HUES64 (cell line): ENCODE measurements around the gene ABHD4.
"Not testable (repeated sequence)": the region's sequence is repeated elsewhere in the genome, so short reads cannot be mapped to it uniquely, and the experiment has no call there.

Experiments
- H3K27ac ChIP-seq: 2 replicates; pipeline ENCODE4 v1.7.0; 2013; ENCODE audit warnings: low read depth, low read length, inconsistent platforms
- H3K27me3 ChIP-seq: 2 replicates; pipeline ENCODE4 v1.6.1; 2013; ENCODE audit warnings: mild to moderate bottlenecking, low read length; ENCODE audit not compliant: insufficient read depth
- H3K36me3 ChIP-seq: 2 replicates; pipeline ENCODE4 v1.6.1; 2013; ENCODE audit warnings: mild to moderate bottlenecking, low read length; ENCODE audit not compliant: insufficient read depth
- H3K4me1 ChIP-seq: 2 replicates; pipeline ENCODE4 v1.6.1; 2013; ENCODE audit warnings: mild to moderate bottlenecking, low read length, moderate library complexity; ENCODE audit not compliant: insufficient read depth
- H3K4me3 ChIP-seq: 2 replicates; pipeline ENCODE4 v1.5.1; 2013; ENCODE audit warnings: mild to moderate bottlenecking, low read length, moderate library complexity
- H3K9ac ChIP-seq: 2 replicates; pipeline ENCODE4 v1.6.1; 2013; ENCODE audit warnings: mild to moderate bottlenecking, low read depth, low read length
- H3K9me3 ChIP-seq: 2 replicates; pipeline ENCODE4 v1.6.1; 2013; ENCODE audit warnings: low read depth, low read length; ENCODE audit not compliant: insufficient read depth
- WGBS: fragments of 150-250, 120-280 bp; methylation state at CpG from one replicate; pipeline ENCODE4 v1.1.7; 2013; ENCODE audit warnings: missing lambda C conversion rate; 5-methylcytosine and 5-hydroxymethylcytosine counted together

Gene ABHD4

GRCh38 chr14:22564463-22564862 is 33.6 kb upstream of the ABHD4 start:
- H3K27me3 ChIP-seq: no peaks in the 10 kb centered on the region
- H3K27ac ChIP-seq: no peak overlapping the region
- H3K9me3 ChIP-seq: no peaks in the 10 kb centered on the region
- H3K36me3 ChIP-seq: peaks cover 53% of the 10 kb centered on the region
- peaks cover 6% of the 10 kb centered on the region; the same call in 1 of the 2 replicates for H3K4me1 ChIP-seq
- WGBS: 95% methylated on average over 1 of the region's 1 CpG
- H3K9ac ChIP-seq: no peak overlapping the region
- H3K4me3 ChIP-seq: no peak overlapping the region

- no peaks in the 10 kb centered on the region for H3K27me3 ChIP-seq
- H3K4me3 ChIP-seq: no peak overlapping the region
- no peak overlapping the region for H3K27ac ChIP-seq
- 97% methylated on average over 3 of the region's 3 CpGs for WGBS
- H3K9ac ChIP-seq: no peak overlapping the region
- peaks cover 55% of the 10 kb centered on the region for H3K36me3 ChIP-seq
- peaks cover 10% of the 10 kb centered on the region for H3K4me1 ChIP-seq
- H3K9me3 ChIP-seq: no peaks in the 10 kb centered on the region
Measured at GRCh38 chr14:22565391-22565945, 32.6 kb upstream of the ABHD4 start.

DNA sequence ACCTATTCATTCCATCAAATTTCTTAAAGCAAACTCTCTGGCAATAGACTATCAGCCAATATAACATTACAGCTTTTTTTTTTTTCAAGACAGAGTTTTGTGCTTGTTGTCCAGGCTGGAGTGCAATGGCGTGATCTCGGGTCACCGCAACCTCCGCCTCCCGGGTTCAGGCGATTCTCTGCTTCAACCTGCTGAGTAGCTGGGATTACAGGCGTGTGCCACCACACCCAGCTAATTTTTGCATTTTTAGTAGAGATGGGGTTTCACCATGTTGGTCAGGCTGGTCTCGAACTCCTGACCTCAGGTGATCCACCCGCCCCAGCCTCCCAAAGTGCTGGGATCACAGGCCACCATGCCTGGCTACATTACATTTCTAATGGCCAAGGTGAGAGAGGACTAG is 31.8 kb upstream of the ABHD4 start:
- Histone ChIP-seq H3K4me1 (peaks cover 11% of the 10 kb centered on the region), H3K36me3 (peaks cover 55% of the 10 kb centered on the region)
- H3K4me3 ChIP-seq, H3K9me3 ChIP-seq, H3K27ac ChIP-seq, H3K27me3 ChIP-seq, H3K9ac ChIP-seq: not testable (repeated sequence)
- 95% methylated on average over 9 of the region's 9 CpGs for WGBS

DNA sequence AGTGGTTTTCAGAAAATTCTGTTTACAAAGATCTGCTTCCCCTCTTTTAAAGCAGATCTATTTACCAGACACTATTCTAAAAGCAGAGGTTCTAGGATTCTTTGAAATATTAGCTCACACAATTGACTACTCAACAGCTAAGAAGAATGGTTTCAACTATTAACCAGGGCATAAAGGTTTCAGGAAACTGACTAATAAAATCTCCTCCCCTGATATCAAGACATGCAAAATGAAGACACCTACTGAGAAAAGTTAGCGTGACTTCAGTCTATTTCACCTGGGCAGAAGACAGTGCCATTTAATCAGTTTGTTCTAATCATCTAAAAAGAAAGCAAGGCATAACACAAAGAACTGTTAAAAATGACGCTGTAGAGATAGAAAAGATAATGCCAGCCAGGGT is 31.3 kb upstream of the ABHD4 start:
- peaks cover 59% of the 10 kb centered on the region for H3K36me3 ChIP-seq
- H3K27ac ChIP-seq: no peak overlapping the region

DNA sequence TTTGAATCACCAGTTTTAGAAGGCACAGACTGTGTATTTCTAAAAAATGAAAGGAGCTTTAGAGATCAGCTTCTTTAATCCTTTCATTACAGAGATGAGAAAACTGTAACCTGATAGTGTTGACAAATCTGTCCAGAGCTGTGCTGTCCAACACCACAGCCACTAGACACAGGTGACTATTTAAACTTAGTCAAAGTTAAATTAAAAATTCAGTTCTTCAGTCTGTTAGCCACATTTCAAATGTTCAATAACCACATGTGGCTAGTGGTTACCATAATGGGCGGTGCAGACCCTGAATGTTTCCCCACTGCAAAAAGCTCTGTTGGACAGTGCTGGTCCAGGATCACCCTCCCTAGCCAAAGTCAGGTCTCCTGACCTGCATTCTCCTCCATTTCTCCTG is 30.7 kb upstream of the ABHD4 start:
- H3K9ac ChIP-seq: no peak overlapping the region
- H3K4me1 ChIP-seq: peaks cover 8% of the 10 kb centered on the region
- no peak overlapping the region for H3K27ac ChIP-seq

More for the DNA sequence above, 31.3 kb upstream of the ABHD4 start:
- 97% methylated on average over 2 of the region's 2 CpGs for WGBS
- H3K4me3 ChIP-seq: no peak overlapping the region
- no peaks in the 10 kb centered on the region for H3K9me3 ChIP-seq
- H3K4me1 ChIP-seq: peaks cover 8% of the 10 kb centered on the region
- H3K9ac ChIP-seq: no peak overlapping the region
- H3K27me3 ChIP-seq: no peaks in the 10 kb centered on the region

GRCh38 chr14:22569106-22569736 is 28.9 kb upstream of the ABHD4 start:
- Histone ChIP-seq H3K36me3 (peaks cover 72% of the 10 kb centered on the region), H3K4me3 (no peak overlapping the region), H3K27ac (no peak overlapping the region), H3K27me3 (no peaks in the 10 kb centered on the region), H3K9ac (no peak overlapping the region), H3K4me1 (peaks cover 8% of the 10 kb centered on the region), H3K9me3 (no peaks in the 10 kb centered on the region)
- 94% methylated on average over 4 of the region's 6 CpGs for WGBS

More for the DNA sequence above, 30.7 kb upstream of the ABHD4 start:
- Histone ChIP-seq H3K27me3 (no peaks in the 10 kb centered on the region), H3K9me3 (no peaks in the 10 kb centered on the region), H3K36me3 (peaks cover 64% of the 10 kb centered on the region), H3K4me3 (no peak overlapping the region)
- whole genome bisulfite sequencing: 90% methylated on average over 1 of the region's 1 CpG

DNA sequence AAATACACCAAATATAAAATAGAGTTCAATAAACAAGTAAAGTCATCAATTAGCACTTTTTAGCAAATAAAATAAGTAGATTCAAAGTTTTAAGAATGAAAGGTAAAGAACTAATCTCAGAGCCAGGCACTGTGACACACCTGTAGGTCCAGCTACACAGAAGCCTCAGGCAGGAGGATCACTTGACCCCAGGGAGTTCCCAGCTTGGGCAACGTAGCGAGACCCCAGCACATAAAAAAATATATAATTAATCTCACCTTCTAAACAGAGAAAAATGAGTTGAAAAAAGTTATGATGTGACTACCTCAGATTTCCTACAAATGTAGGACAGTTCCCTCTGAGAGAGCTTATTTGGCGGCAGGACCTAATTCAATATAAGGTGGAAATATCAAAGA is 28.4 kb upstream of the ABHD4 start:
- Histone ChIP-seq H3K9ac (no peak overlapping the region), H3K4me3 (no peak overlapping the region), H3K4me1 (peaks cover 8% of the 10 kb centered on the region), H3K27me3 (no peaks in the 10 kb centered on the region), H3K27ac (no peak overlapping the region), H3K9me3 (no peaks in the 10 kb centered on the region), H3K36me3 (peaks cover 72% of the 10 kb centered on the region)
- WGBS: no CpG with 5 or more reads among the region's 3 CpGs

- Histone ChIP-seq H3K9ac (peak overlapping the region; percentile 8; the same call in 1 of the 2 replicates), H3K9me3 (no peaks in the 10 kb centered on the region), H3K27ac (peak overlapping the region; percentile 79), H3K4me1 (peaks cover 8% of the 10 kb centered on the region), H3K4me3 (no peak overlapping the region), H3K36me3 (peaks cover 71% of the 10 kb centered on the region), H3K27me3 (no peaks in the 10 kb centered on the region)
- 38% methylated on average over 8 of the region's 8 CpGs for WGBS
Measured at GRCh38 chr14:22570132-22570949, 27.8 kb upstream of the ABHD4 start.

DNA sequence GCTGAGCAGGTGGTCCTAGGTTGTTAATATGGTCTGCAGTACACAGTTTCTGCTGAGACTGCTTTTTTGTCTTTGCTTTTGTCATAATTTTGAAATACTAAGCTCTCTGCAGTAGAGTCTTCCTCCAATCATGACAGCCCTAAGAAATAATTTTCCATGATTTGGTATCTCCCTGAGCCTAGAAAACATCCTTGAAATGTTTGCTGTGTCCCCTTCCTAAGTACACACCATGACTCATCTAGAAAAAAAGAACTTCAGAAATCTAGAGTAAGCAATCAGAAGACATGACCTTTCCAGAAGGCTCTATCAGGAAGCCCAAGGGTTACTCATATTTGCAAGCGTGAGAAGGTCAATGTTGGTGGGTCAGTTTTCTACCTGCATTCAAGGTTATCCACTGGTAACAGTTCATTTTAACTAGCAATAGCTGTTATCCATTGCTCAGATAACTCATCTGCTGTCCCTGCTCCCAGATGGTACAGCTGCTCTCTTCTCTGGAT is 25.5 kb upstream of the ABHD4 start:
- Histone ChIP-seq H3K27me3 (no peaks in the 10 kb centered on the region), H3K4me3 (no peak overlapping the region), H3K9ac (no peak overlapping the region), H3K9me3 (no peaks in the 10 kb centered on the region), H3K4me1 (peaks cover 8% of the 10 kb centered on the region), H3K27ac (no peak overlapping the region), H3K36me3 (peaks cover 53% of the 10 kb centered on the region)
- WGBS: 100% methylated on average over 1 of the region's 1 CpG

DNA sequence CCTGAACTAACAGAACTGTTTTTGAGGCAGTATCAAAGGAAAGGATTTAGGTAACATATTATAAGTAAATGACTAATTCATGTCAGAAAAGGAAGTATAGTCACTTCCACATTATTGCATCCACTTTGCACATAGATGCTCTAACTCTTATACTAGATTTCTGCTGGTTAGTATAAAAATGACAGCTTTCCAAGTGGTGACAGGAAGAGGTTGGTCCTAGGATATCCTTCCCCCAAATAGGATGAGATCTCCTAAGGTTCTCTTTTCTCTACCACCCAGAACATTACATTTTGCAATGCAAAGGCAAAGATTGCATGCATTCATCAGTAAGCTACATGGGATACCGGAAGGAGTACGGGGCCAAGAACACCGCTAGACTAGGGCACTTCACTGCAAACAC is 24.3 kb upstream of the ABHD4 start:
- Histone ChIP-seq H3K9me3 (no peaks in the 10 kb centered on the region), H3K27ac (no peak overlapping the region), H3K4me3 (no peak overlapping the region), H3K27me3 (no peaks in the 10 kb centered on the region), H3K36me3 (peaks cover 44% of the 10 kb centered on the region), H3K9ac (no peak overlapping the region), H3K4me1 (peaks cover 8% of the 10 kb centered on the region)
- 96% methylated on average over 3 of the region's 3 CpGs for WGBS

DNA sequence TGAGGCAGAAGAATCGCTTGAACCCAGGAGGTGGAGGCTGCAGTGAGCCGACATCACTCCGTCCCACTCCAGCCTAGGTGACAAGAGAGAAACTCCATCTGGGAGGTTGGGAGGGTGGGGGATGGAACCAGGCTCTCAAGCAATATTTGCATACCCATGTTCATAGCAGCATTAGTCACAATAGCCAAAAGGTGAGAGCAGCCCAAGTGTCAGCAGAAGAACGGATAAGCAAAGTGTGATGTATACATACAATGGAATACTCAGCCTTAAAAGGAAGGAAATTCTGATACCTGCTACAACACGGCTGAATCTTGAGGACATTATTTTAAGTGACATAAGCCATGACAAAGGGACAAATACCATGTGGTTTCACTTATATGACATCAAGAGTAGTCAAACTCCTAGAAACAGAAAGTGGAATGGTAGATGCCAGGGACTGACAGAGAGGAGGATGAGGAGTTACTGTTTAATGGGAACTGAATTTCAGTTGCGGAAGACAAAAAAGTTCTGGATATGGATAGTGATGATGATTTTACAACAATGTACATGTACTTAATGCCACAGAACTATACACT is 20.7 kb upstream of the ABHD4 start:
- Histone ChIP-seq H3K9ac (no peak overlapping the region), H3K36me3 (peaks cover 29% of the 10 kb centered on the region), H3K27me3 (no peaks in the 10 kb centered on the region), H3K4me3 (no peak overlapping the region), H3K27ac (no peak overlapping the region), H3K9me3 (no peaks in the 10 kb centered on the region), H3K4me1 (peaks cover 3% of the 10 kb centered on the region; the same call in 1 of the 2 replicates)
- WGBS: 75% methylated on average over 6 of the region's 6 CpGs
